HepG2 (cell line): ENCODE results near the gene FAM184B. TPM values are rescaled to one million over a fixed set of nuclear protein-coding genes. Genes with fewer than 3 reads are reported as not detected.

Experiments used
- ATAC-seq: fragments of 200-7000 bp; cut with Tn5 transposase; 3 replicates; pipeline ENCODE4 v1.9.1; 2020; ENCODE audit warnings: mild to moderate bottlenecking, moderate library complexity
- BruUV-seq: library from RNA; stranded (reverse); fragments of 400-500 nt; replicated peaks from 2 replicates; lab custom pipeline; 2021; lab: Mats Ljungman, UMichigan
- CTCF ChIA-PET: fragments of 300-600 bp; formaldehyde crosslinking; extraction: SDS; loops from one replicate; lab custom pipeline; 2021; ENCODE audit warnings: low total read pairs, inconsistent platforms, low intra/inter-chr PET ratio; lab: Yijun Ruan, JAX
- POLR2A ChIA-PET: fragments of 350-600 bp; sonication (Branson Sonifier 250); formaldehyde crosslinking; loops from one replicate; lab custom pipeline; 2020; ENCODE audit warnings: antibody characterized with exemption, inconsistent platforms; lab: Yijun Ruan, JAX
- DNase-seq: peaks from one replicate; pipeline ENCODE4 v3.0.0-alpha.2; 2015; ENCODE audit warnings: low spot score
- FAIRE-seq: peaks from 3 replicates; lab custom pipeline; 2011; peaks lifted over from hg19 to GRCh38; lab: Jason Lieb, UNC
- H2AFZ ChIP-seq: one replicate; pipeline ENCODE4 v1.6.1; 2011; ENCODE audit warnings: low read length, inconsistent platforms
- H3K27ac ChIP-seq: fragments of 300-600 bp; 3 replicates; pipeline ENCODE4 v1.8.0; 2011; ENCODE audit warnings: mixed run types, mild to moderate bottlenecking, mixed read lengths, low read length, inconsistent platforms; ENCODE audit not compliant: insufficient read depth; ENCODE audit errors: extremely low read length
- H3K27me3 ChIP-seq, 2 experiments: fragments of 200-600 bp in 1 of 2; 2 replicates in 1 of 2; 3 replicates in 1 of 2; pipeline versions ENCODE4 v1.6.0 to v1.8.0; 2011; ENCODE audit warnings: low read length in 2 of 2, mild to moderate bottlenecking in 2 of 2, moderate library complexity in 2 of 2, inconsistent platforms in 1 of 2; ENCODE audit not compliant: insufficient read depth in 2 of 2, control insufficient read depth in 1 of 2
- H3K36me3 ChIP-seq, 2 experiments: fragments of 200-600 bp in 1 of 2; replicated peaks in 1 of 2; 2 replicates in 1 of 2; 3 replicates in 1 of 2; pipeline versions ENCODE4 v1.5.1 to v1.8.0; 2011; ENCODE audit warnings: low read length in 2 of 2, inconsistent platforms in 1 of 2; ENCODE audit not compliant: insufficient read depth in 2 of 2, control insufficient read depth in 1 of 2
- H3K4me1 ChIP-seq: 2 replicates; pipeline ENCODE4 v1.5.1; 2012; ENCODE audit warnings: low read length, inconsistent platforms; ENCODE audit not compliant: insufficient read depth
- H3K4me2 ChIP-seq: 2 replicates; pipeline ENCODE4 v1.6.0; 2011; ENCODE audit warnings: low read depth, low read length, inconsistent platforms
- H3K4me3 ChIP-seq, 3 experiments: fragments of 200-600 bp in 1 of 3; sonication (generic), shearing (Covaris generic) in 1 of 3; replicated peaks in 1 of 3; 2 replicates each; pipeline ENCODE4 v1.5.1; 2011 to 2016; ENCODE audit warnings: low read length in 3 of 3, inconsistent platforms in 2 of 3, low read depth in 2 of 3, mild to moderate bottlenecking in 2 of 3, control low read depth in 1 of 3, mixed read lengths in 1 of 3; ENCODE audit not compliant: insufficient read depth in 1 of 3
- H3K79me2 ChIP-seq: one replicate; pipeline ENCODE4 v1.6.1; 2011; ENCODE audit warnings: low read length, inconsistent platforms; ENCODE audit not compliant: insufficient read depth
- H3K9ac ChIP-seq: 2 replicates; pipeline ENCODE4 v1.6.0; 2011; ENCODE audit warnings: mild to moderate bottlenecking, low read depth, low read length, inconsistent platforms; ENCODE audit not compliant: insufficient read depth
- H3K9me3 ChIP-seq: 2 replicates; pipeline ENCODE4 v1.5.1; 2012; ENCODE audit warnings: mild to moderate bottlenecking, low read length
- H4K20me1 ChIP-seq: 2 replicates; pipeline ENCODE4 v1.6.0; 2011; ENCODE audit warnings: inconsistent platforms, mild to moderate bottlenecking, low read length, moderate library complexity; ENCODE audit not compliant: insufficient read depth
- RAD21 ChIP-seq: fragments of 450-650 bp; formaldehyde crosslinking; IDR thresholded peaks from 2 replicates; pipeline ENCODE4 v1.5.0; 2020; ENCODE audit warnings: mild to moderate bottlenecking
- RBFOX2 ChIP-seq: fragments of 200-400 bp; formaldehyde crosslinking; IDR thresholded peaks from 2 replicates; pipeline ENCODE4 v1.6.1; 2017; ENCODE audit warnings: low read depth, mild to moderate bottlenecking, low read length
- ZFP91 ChIP-seq: sonication (generic); formaldehyde crosslinking; IDR thresholded peaks from 2 replicates; pipeline ENCODE4 v1.9.0; 2022; ENCODE audit warnings: missing genetic modification reagents, mild to moderate bottlenecking, borderline replicate concordance
- ZNF839 ChIP-seq: sonication (generic); formaldehyde crosslinking; IDR thresholded peaks from 2 replicates; pipeline ENCODE4 v1.4.0; 2020; ENCODE audit warnings: missing genetic modification reagents, mild to moderate bottlenecking, borderline replicate concordance
- ZSCAN21 ChIP-seq: sonication (generic); formaldehyde crosslinking; IDR thresholded peaks from 2 replicates; pipeline ENCODE4 v1.8.0; 2022; ENCODE audit warnings: mild to moderate bottlenecking, missing genetic modification reagents, moderate library complexity, borderline replicate concordance
- WGBS: methylation state at CpG from one replicate; pipeline ENCODE4 v1.1.6; 2017; ENCODE audit warnings: low lambda C conversion rate; 5-methylcytosine and 5-hydroxymethylcytosine counted together
- in situ Hi-C: cut with HindIII; loops from 2 replicates; pipeline ENCODE4 v1.10.0; 2017; ENCODE audit warnings: low pct_unique_long_range_greater_than_20kb; ENCODE audit not compliant: extremely low pct_ligation_motif_present
- intact Hi-C: fragments of 100-400 bp; cut with micrococcal nuclease; formaldehyde crosslinking; loops from one replicate; pipeline ENCODE4 v1.10.0; 2022; ENCODE audit not compliant: unreplicated experiment
- polyA plus RNA-seq, 8 experiments: library from polyadenylated mRNA; depleted of rRNA in 3 of 8; stranded (reverse) in 7 of 8; unstranded in 1 of 8; fragments of >200 nt; fragmentation: Illumina TruSeq in 4 of 8; extraction: Trizol in 4 of 8; gene quantifications; 2 replicates each; pipeline versions ENCODE4 v1.2.1 to v1.2.3, GENCODE V29; 2011 to 2016; ENCODE audit warnings: low read depth in 4 of 8, missing spikeins in 1 of 8, mixed read lengths in 1 of 8; ENCODE audit not compliant: insufficient read depth in 1 of 8
- total RNA-seq, 5 experiments: library from RNA; depleted of rRNA; stranded (reverse); fragments of >200 nt; fragmentation: Illumina TruSeq; extraction: Trizol; gene quantifications; 2 replicates each; pipeline ENCODE4 v1.2.3, GENCODE V29; 2016; ENCODE audit warnings: low read depth in 1 of 5
- TF ChIP-seq, protein P1 (sequence below): sonication (generic); formaldehyde crosslinking; IDR thresholded peaks from 2 replicates; pipeline ENCODE4 v1.4.0; 2020; ENCODE audit warnings: missing genetic modification reagents

The FAM184B gene
- total and polyA plus RNA-seq, 2 of the 13 experiments (the other 11 are each of a cell fraction or from before 2014, with no cell fraction given) = not detected

- TF ChIP-seq ZFP91 (CRISPR knock-in tag) (peak; percentile 21; the same call in 1 of the 2 replicates), RAD21 (CRISPR knock-in tag) (peak; percentile 91)
- TF ChIP-seq, all 625 proteins: peak for 27
These were observed 144.5 kb downstream of the FAM184B start (continued) for GRCh38 chr4:17636696-17637622.

GRCh38 chr4:17636341-17636695 is 145.1 kb downstream of the FAM184B start:
- ChIA-PET POLR2A (no interaction called here), CTCF (interaction anchor here (1.1 to 1.8 kb wide), 3 partner anchors 87 to 164 kb away, joined by 4 to 20 read pairs (median 6); partner anchors contain the start of gene QDPR)
- WGBS = 97% methylated on average over 17 of the region's 17 CpGs
- Histone ChIP-seq H3K4me3 (no peak overlapping the region), H3K27me3 (no peaks in the 10 kb centered on the region), H2AFZ (no peak overlapping the region), H3K4me2 (no peak overlapping the region), H3K79me2 (no peaks in the 10 kb centered on the region), H3K9me3 (no peaks in the 10 kb centered on the region), H3K27ac (no peak overlapping the region), H3K36me3 (peaks cover 9 to 37% of the 10 kb centered on the region in 2 experiments), H3K9ac (no peak overlapping the region)
- in situ Hi-C loops = loop anchor here (5.0 kb wide), 1 partner anchor 79 kb away; no protein-coding TSS in a partner anchor
- no TSS peak for BruUV-seq
- FAIRE-seq = no peak
- TF ChIP-seq ZSCAN21 = no peak
- TF ChIP-seq, protein P1, sequence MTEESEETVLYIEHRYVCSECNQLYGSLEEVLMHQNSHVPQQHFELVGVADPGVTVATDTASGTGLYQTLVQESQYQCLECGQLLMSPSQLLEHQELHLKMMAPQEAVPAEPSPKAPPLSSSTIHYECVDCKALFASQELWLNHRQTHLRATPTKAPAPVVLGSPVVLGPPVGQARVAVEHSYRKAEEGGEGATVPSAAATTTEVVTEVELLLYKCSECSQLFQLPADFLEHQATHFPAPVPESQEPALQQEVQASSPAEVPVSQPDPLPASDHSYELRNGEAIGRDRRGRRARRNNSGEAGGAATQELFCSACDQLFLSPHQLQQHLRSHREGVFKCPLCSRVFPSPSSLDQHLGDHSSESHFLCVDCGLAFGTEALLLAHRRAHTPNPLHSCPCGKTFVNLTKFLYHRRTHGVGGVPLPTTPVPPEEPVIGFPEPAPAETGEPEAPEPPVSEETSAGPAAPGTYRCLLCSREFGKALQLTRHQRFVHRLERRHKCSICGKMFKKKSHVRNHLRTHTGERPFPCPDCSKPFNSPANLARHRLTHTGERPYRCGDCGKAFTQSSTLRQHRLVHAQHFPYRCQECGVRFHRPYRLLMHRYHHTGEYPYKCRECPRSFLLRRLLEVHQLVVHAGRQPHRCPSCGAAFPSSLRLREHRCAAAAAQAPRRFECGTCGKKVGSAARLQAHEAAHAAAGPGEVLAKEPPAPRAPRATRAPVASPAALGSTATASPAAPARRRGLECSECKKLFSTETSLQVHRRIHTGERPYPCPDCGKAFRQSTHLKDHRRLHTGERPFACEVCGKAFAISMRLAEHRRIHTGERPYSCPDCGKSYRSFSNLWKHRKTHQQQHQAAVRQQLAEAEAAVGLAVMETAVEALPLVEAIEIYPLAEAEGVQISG (CRISPR knock-in tag) = no peak
- TF ChIP-seq RBFOX2 = 0 out of 2 replicates have a peak, but pooled peaks have one; percentile 24
- no peak for TF ChIP-seq ZNF839 (CRISPR knock-in tag)
- TF ChIP-seq, all 625 proteins: peak for 1
- DNase-seq (no peak), ATAC-seq (peak; percentile 33)
- intact Hi-C loops = loop anchor here (1.0 to 10.0 kb wide), 4 partner anchors 39 to 290 kb away; partner anchors contain the start of genes CLRN2 and QDPR
- Histone ChIP-seq H3K4me1 (peaks cover 9% of the 10 kb centered on the region; the same call in 1 of the 2 replicates), H4K20me1 (no peaks in the 10 kb centered on the region)
